ENCODE measurements around the gene CHST3.
"Not testable (repeated sequence)": the region's sequence is repeated elsewhere in the genome, so short reads cannot be mapped to it uniquely, and the experiment has no call there.

CHST3 gene

GRCh38 chr10:72030762-72031543, 66.8 kb downstream of the CHST3 start:
- no peaks in the 10 kb centered on the region for H3K9me3 Mint-ChIP-seq
- no peak overlapping the region for H3K4me3 Mint-ChIP-seq
- H3K36me3 Mint-ChIP-seq (ENCODE audit: low read depth), result no peaks in the 10 kb centered on the region
- DNase-seq, result no peak
- H3K27me3 Mint-ChIP-seq, result peaks cover 9% of the 10 kb centered on the region
- peaks cover 6% of the 10 kb centered on the region for H3K4me1 Mint-ChIP-seq (ENCODE audit: low read depth)
- H3K27ac Mint-ChIP-seq, result no peak overlapping the region

- Mint-ChIP-seq H3K36me3 (ENCODE audit: low read depth) (no peaks in the 10 kb centered on the region), H3K27me3 (peaks cover 9% of the 10 kb centered on the region), H3K9me3 (no peaks in the 10 kb centered on the region), H3K4me1 (ENCODE audit: low read depth) (peaks cover 6% of the 10 kb centered on the region), H3K4me3 (no peak overlapping the region), H3K27ac (no peak overlapping the region)
- DNase-seq, result no peak
These were observed 67.5 kb downstream of the CHST3 start for GRCh38 chr10:72031706-72032105.

GRCh38 chr10:72032409-72033162, 68.4 kb downstream of the CHST3 start:
- DNase-seq, H3K27ac Mint-ChIP-seq: not testable (repeated sequence)

GRCh38 chr10:72034040-72034499, 69.9 kb downstream of the CHST3 start:
- H3K27ac Mint-ChIP-seq, result no peak overlapping the region
- H3K4me3 Mint-ChIP-seq, result no peak overlapping the region
- H3K36me3 Mint-ChIP-seq (ENCODE audit: low read depth), result no peaks in the 10 kb centered on the region
- no peak for DNase-seq
- no peaks in the 10 kb centered on the region for H3K4me1 Mint-ChIP-seq (ENCODE audit: low read depth)
- H3K27me3 Mint-ChIP-seq, result peaks cover 5% of the 10 kb centered on the region
- no peaks in the 10 kb centered on the region for H3K9me3 Mint-ChIP-seq

More at GRCh38 chr10:72032409-72033162, 68.4 kb downstream of the CHST3 start:
- H3K9me3 Mint-ChIP-seq; H3K4me1 Mint-ChIP-seq (ENCODE audit: low read depth); H3K27me3 Mint-ChIP-seq; H3K4me3 Mint-ChIP-seq; H3K36me3 Mint-ChIP-seq (ENCODE audit: low read depth): not testable (repeated sequence)

GRCh38 chr10:72034761-72035160, 70.6 kb downstream of the CHST3 start:
- Mint-ChIP-seq H3K27me3 (peaks cover 5% of the 10 kb centered on the region), H3K36me3 (ENCODE audit: low read depth) (no peaks in the 10 kb centered on the region), H3K9me3 (no peaks in the 10 kb centered on the region), H3K4me1 (ENCODE audit: low read depth) (no peaks in the 10 kb centered on the region), H3K4me3 (no peak overlapping the region), H3K27ac (no peak overlapping the region)
- DNase-seq, result no peak

- Mint-ChIP-seq H3K27me3 (peaks cover 4% of the 10 kb centered on the region), H3K36me3 (ENCODE audit: low read depth) (no peaks in the 10 kb centered on the region), H3K9me3 (no peaks in the 10 kb centered on the region), H3K4me3 (no peak overlapping the region), H3K4me1 (ENCODE audit: low read depth) (no peaks in the 10 kb centered on the region), H3K27ac (no peak overlapping the region)
- DNase-seq, result no peak
These were observed 71.2 kb downstream of the CHST3 start for GRCh38 chr10:72035252-72035887.

GRCh38 chr10:72037266-72037665, 73.1 kb downstream of the CHST3 start:
- H3K4me3 Mint-ChIP-seq, result no peak overlapping the region
- no peaks in the 10 kb centered on the region for H3K36me3 Mint-ChIP-seq (ENCODE audit: low read depth)
- no peak overlapping the region for H3K27ac Mint-ChIP-seq
- DNase-seq, result no peak
- H3K4me1 Mint-ChIP-seq (ENCODE audit: low read depth), result no peaks in the 10 kb centered on the region
- H3K27me3 Mint-ChIP-seq, result peaks cover 2% of the 10 kb centered on the region
- no peaks in the 10 kb centered on the region for H3K9me3 Mint-ChIP-seq

- no peak overlapping the region for H3K27ac Mint-ChIP-seq
- H3K27me3 Mint-ChIP-seq, result peaks cover 2% of the 10 kb centered on the region
- DNase-seq, result no peak
- no peaks in the 10 kb centered on the region for H3K4me1 Mint-ChIP-seq (ENCODE audit: low read depth)
- H3K9me3 Mint-ChIP-seq, result no peaks in the 10 kb centered on the region
- no peaks in the 10 kb centered on the region for H3K36me3 Mint-ChIP-seq (ENCODE audit: low read depth)
- no peak overlapping the region for H3K4me3 Mint-ChIP-seq
These were observed 73.6 kb downstream of the CHST3 start for GRCh38 chr10:72037811-72038210.

GRCh38 chr10:72038458-72039001, 74.3 kb downstream of the CHST3 start:
- Mint-ChIP-seq H3K27me3 (peaks cover 2% of the 10 kb centered on the region), H3K4me1 (ENCODE audit: low read depth) (no peaks in the 10 kb centered on the region), H3K27ac (no peak overlapping the region), H3K9me3 (no peaks in the 10 kb centered on the region), H3K36me3 (ENCODE audit: low read depth) (no peaks in the 10 kb centered on the region), H3K4me3 (no peak overlapping the region)
- DNase-seq, result no peak

GRCh38 chr10:72039377-72039776, 75.2 kb downstream of the CHST3 start:
- Mint-ChIP-seq H3K27me3 (peaks cover under 1% of the 10 kb centered on the region), H3K4me1 (ENCODE audit: low read depth) (peaks cover 2% of the 10 kb centered on the region), H3K27ac (no peak overlapping the region), H3K4me3 (no peak overlapping the region), H3K36me3 (ENCODE audit: low read depth) (no peaks in the 10 kb centered on the region), H3K9me3 (no peaks in the 10 kb centered on the region)
- DNase-seq, result no peak

GRCh38 chr10:72041491-72041890, 77.3 kb downstream of the CHST3 start:
- Mint-ChIP-seq H3K4me1 (ENCODE audit: low read depth) (peaks cover 2% of the 10 kb centered on the region), H3K27ac (no peak overlapping the region), H3K4me3 (no peak overlapping the region), H3K27me3 (no peaks in the 10 kb centered on the region), H3K36me3 (ENCODE audit: low read depth) (no peaks in the 10 kb centered on the region), H3K9me3 (no peaks in the 10 kb centered on the region)
- no peak for DNase-seq

GRCh38 chr10:72043016-72043834, 79.0 kb downstream of the CHST3 start:
- H3K36me3 Mint-ChIP-seq (ENCODE audit: low read depth), result no peaks in the 10 kb centered on the region

GRCh38 chr10:72044417-72045041, 80.3 kb downstream of the CHST3 start:
- Mint-ChIP-seq H3K36me3 (ENCODE audit: low read depth) (no peaks in the 10 kb centered on the region), H3K27me3 (no peaks in the 10 kb centered on the region), H3K4me1 (ENCODE audit: low read depth) (peaks cover 8% of the 10 kb centered on the region), H3K9me3 (no peaks in the 10 kb centered on the region), H3K4me3 (no peak overlapping the region), H3K27ac (no peak overlapping the region)
- no peak for DNase-seq

More at GRCh38 chr10:72043016-72043834, 79.0 kb downstream of the CHST3 start:
- peaks cover 2% of the 10 kb centered on the region for H3K4me1 Mint-ChIP-seq (ENCODE audit: low read depth)
- DNase-seq, result no peak
- H3K4me3 Mint-ChIP-seq, result no peak overlapping the region
- H3K27ac Mint-ChIP-seq, result no peak overlapping the region
- H3K27me3 Mint-ChIP-seq, result no peaks in the 10 kb centered on the region
- no peaks in the 10 kb centered on the region for H3K9me3 Mint-ChIP-seq

Data from activated T-cell treated with anti-CD3 and anti-CD28 coated beads, Interleukin-2, amount 50 U/mL, for 24 hours (primary cell).